ENCODE measurements around the gene CCDC167.

GRCh38 chr6:37531026-37531425 is 31.3 kb upstream of the CCDC167 start:
- TF ChIP-seq CTCF (IDR thresholded peaks at IDR 0.05 in 8 of 11, conservative IDR thresholded peaks at IDR 0.05 in 3 of 11) (no peak), POLR2AphosphoS5 (IDR thresholded peaks at IDR 0.05) (no peak), POLR2A (IDR thresholded peaks at IDR 0.05) (no peak)
